NCI-H774 (cell line): ENCODE data around the gene ZNF496.
"Not testable (repeated sequence)": the region's sequence is repeated elsewhere in the genome, so short reads cannot be mapped to it uniquely, and the experiment has no call there.

ENCODE experiments used
- DNase-seq: peaks from one replicate; lab custom pipeline; 2025; lab: John Stamatoyannopoulos, UW

The ZNF496 gene

DNA sequence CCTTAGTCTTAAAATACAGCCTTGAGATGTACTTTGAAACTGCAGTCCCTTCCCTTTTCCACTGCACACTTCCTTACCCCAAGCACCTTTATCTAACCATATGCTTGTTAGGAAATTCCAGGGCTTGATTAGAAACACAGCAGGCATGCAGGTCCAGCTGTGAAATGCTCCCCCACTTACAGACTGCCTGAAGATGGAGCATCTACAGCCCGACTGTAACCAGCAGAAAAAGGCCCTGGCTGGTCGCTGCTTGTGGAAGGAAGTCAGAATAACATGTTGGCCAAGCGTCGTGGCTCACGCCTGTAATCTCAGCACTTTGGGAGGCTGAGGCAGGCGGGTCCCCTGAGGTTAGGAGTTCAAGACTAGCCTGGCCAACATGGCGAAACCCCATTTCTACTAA is 38.6 kb downstream of the ZNF496 start:
- DNase-seq, result no peak

- no peak for DNase-seq
Measured at GRCh38 chr1:247291833-247292561, 39.7 kb downstream of the ZNF496 start.

GRCh38 chr1:247291161-247291560 is 40.5 kb downstream of the ZNF496 start:
- no peak for DNase-seq

DNA sequence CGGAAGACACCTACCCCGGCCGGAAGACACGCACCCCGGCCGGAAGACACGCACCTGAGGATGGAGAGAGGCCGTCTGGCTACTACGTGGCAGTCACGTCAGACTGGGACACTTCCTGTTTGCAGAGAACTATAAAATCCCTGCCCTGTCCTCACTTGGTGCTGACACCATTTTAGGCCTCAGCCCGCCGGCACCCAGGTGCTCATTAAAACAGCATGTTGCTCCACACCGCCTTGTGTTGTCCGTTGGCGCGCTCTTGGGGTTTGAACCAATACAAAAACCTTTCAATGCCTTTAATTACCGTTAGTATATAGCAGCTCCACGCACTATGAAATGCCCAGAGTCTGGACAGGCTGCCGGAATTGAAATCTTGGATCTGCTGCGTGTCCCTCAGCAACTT is 41.1 kb downstream of the ZNF496 start:
- no peak for DNase-seq

DNA sequence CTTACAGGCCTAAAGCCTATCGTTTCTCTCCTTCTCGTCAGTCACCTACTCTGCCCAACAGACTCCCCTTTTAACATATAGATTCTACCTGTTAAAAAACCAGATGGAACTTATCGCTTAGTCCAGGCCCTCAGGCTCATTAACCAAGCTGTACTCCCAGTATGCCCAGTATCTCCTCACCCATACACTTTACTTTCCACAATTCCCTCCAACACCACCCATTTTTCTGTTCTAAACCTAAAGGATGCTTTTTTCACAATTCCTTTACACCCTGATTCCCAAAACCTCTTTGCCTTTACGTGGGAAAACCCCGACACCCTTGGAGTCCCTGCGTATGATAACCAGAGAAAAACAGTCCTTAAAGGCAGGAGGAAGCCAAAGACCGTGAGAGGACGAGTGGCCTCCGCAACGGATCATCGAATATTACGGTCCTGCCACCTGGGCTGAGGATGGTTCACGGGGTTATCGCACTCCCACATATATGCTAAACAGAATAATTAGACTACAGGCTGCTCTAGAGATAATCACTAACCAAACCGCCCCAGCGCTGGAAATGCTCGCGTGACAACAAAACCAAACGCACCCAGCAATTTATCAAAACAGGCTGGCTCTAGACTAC is 42.3 kb downstream of the ZNF496 start:
- not testable (repeated sequence) for DNase-seq

DNA sequence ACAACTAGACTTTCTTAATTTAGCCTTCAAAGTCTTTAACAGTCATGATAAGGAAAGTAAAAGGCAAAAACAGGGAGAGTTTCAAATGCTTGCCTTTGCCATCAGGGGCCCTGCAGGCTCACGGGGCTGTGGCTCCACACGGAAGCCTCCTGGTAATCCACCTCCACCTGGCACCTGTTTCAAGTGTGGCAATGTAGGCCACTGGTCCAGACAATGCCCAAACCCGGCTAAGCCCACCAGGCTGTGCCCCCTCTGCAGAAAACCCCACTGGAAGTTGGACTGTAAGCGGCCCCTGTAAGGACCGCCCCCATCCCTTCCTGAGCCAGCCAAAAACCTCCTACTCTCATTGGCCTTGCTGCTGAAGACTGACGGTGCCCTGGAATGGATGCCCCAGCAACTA is 43.3 kb downstream of the ZNF496 start:
- no peak for DNase-seq

GRCh38 chr1:247287460-247287859 is 44.2 kb downstream of the ZNF496 start:
- DNase-seq, result no peak

- DNase-seq, result no peak
Measured at GRCh38 chr1:247286134-247286670, 45.5 kb downstream of the ZNF496 start.

DNA sequence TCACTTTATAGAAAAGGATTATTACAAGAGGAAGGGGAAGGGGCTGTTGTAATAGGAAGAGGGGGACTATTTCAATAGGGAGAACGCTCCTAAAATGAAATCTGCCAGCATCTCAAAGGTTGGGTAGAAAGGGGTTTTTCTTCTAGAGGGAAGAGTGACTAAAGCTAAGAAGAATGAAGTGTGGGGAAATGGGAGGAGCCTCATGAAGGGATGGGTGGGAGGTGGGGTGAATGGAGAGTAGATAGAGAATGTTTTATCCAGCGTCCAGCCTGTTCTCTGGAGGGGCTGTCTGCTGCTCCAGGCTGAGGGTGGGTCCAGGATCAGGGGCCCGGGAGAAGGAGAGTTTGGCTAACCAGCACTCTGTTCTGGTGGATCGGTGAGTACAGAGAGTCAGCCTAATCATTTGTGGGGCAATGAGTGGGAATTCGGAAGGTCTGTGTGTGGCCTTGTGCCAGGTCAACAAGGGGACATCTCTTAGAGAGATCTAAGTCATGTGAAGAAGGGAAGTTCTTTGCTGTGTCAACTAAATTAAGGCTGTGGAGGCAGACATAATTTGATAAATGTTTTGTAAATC is 50.6 kb downstream of the ZNF496 start:
- no peak for DNase-seq

DNA sequence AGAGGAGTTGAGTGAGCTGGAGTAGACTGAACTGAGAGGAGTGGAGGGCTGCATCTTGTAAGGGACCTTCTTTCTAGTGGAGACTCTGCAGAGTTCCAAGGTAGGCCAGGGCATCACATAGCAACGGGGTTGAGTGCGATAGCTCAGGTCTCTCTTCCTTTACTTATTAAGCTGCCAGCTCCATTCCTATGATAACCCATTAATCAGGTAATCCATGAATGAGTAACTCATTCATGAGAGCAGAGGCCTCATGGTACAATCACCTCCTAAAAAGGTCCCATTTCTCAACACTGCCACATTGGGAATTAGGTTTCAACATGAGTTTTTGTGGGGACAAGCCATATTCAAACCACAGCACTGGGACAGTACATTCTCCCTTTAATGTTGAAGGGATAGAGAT is 54.5 kb downstream of the ZNF496 start:
- DNase-seq, result no peak

GRCh38 chr1:247274605-247275256 is 56.9 kb downstream of the ZNF496 start:
- DNase-seq, result no peak

DNA sequence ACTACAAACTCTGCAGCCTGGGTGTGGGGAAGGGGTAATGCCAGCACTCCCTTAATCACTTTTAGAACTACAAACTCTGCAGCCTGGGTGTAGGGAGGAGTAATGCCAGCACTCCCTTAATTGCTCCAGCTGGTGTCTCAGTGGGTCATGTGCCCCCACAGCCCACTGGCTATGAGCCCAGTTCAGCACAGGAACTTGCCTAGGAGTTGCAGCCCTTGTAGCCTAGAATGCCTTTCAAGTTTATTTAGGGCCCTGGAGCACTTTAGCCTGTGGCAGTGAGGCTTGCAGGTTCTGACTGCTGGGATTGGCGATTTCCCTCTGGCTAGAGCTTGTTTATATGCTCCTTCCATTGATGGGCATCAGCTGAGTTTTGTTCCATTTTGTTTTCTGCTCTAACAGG is 58.7 kb downstream of the ZNF496 start:
- no peak for DNase-seq

DNA sequence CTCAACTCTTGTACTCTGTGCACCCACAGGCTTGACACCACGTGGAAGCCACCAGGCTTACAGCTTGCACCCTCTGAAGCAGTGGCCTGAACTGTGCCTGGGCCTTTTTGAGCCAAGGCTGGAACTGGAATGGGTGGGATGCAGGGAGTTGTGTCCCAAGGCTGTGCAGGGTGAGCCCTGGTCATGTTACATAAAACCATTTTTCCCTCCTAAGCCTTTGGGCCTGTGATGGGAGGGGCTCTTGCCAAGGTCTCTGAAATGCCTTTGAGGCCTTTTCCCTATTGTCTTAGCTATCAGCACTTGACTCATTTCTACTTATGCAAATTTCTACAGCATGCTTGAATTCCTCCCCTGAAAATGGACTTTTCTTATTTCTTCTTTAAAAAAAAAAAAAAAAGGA is 61.7 kb downstream of the ZNF496 start:
- DNase-seq, result no peak

GRCh38 chr1:247269133-247269532 is 62.5 kb downstream of the ZNF496 start:
- DNase-seq, result no peak

GRCh38 chr1:247268390-247269045 is 63.1 kb downstream of the ZNF496 start:
- no peak for DNase-seq

DNA sequence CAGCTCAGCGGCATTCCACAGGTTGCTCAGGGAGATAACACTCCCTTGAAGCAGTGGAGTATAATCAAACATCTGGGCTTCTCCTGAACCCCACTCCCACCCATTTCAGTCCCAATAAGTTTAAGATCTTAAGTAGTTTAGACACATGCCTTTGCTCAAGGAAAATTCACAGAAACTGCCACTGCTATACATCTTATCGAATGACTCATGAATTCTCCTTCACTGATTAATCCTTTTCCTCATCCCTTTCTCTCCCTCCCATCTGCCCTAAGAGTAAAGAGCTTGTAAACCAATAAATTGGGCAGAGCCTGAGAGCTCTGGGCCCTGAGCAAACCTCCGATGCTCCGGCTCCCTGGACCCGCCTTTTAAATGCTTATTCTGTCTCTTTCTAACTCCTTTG is 65.6 kb downstream of the ZNF496 start:
- no peak for DNase-seq

DNA sequence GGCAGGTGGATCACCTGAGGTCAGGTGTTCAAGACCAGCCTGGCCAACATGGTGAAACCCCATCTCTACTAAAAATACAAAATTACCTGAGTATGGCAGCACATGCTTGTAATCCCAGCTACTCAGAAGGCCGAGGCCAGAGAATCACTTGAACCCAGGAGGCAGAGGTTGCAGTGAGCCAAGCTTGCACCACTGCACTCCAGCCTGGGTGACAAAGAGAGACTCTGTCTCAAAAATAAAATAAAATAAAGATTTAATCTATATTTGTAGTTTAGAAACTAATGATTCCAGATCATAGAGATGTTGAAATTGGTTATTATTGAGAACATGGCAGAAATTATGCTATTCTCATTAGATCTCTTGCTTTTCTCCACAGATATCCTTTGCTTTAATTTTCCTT is 75.9 kb downstream of the ZNF496 start, which contains the start of gene VN1R5:
Gene VN1R5 (plus strand): TSS at position 301 of the 400 bp plus-strand sequence.
- not testable (repeated sequence) for DNase-seq

DNA sequence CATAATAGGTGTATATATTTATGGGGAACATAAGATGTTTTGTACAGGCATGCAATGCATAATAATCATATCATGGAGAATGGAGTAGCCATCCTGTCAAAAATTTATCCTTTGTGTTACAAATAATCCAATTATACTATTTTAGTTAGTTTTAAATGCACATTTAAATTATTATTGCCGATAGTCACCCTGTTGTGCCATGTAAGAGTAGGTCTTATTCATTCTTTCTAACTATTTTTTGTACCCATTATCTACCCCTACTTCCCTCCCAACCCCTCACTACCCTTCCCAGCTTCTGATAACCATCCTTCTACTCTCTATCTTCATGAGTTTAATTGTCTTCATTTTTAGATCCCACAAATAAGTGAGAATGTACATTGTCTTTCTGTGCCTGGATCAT is 84.1 kb downstream of the ZNF496 start:
- no peak for DNase-seq
